SW480 (cell line): ENCODE results near the gene SLC12A1.
"Not testable (repeated sequence)": the region's sequence is repeated elsewhere in the genome, so short reads cannot be mapped to it uniquely, and the experiment has no call there.

Experiments
- DNase-seq: peaks from one replicate; pipeline ENCODE4 v3.0.0-alpha.2; 2016; ENCODE audit warnings: low spot score

SLC12A1 gene

GRCh38 chr15:48309740-48310139 lies 103.6 kb downstream of the SLC12A1 start:
- DNase-seq = no peak

- DNase-seq = no peak
These were observed 107.1 kb downstream of the SLC12A1 start for GRCh38 chr15:48313216-48313615.

GRCh38 chr15:48315041-48315440 lies 108.9 kb downstream of the SLC12A1 start:
- DNase-seq = no peak

- no peak for DNase-seq
These were observed 111.1 kb downstream of the SLC12A1 start for GRCh38 chr15:48317221-48317620.

GRCh38 chr15:48318131-48318530 lies 112.0 kb downstream of the SLC12A1 start:
- no peak for DNase-seq

- DNase-seq = no peak
These were observed 117.2 kb downstream of the SLC12A1 start for GRCh38 chr15:48323294-48323693.

- DNase-seq = no peak
These were observed 118.8 kb downstream of the SLC12A1 start for GRCh38 chr15:48324949-48325348.

GRCh38 chr15:48325400-48325799 lies 119.3 kb downstream of the SLC12A1 start:
- DNase-seq = no peak

- DNase-seq = not testable (repeated sequence)
These were observed 120.1 kb downstream of the SLC12A1 start for GRCh38 chr15:48326180-48326579.

- peak; percentile 25 for DNase-seq
These were observed 124.1 kb downstream of the SLC12A1 start for GRCh38 chr15:48330105-48330785.

GRCh38 chr15:48330855-48331795 lies 125.0 kb downstream of the SLC12A1 start, which contains the start of gene DUT:
TSS of gene DUT (plus strand) at chr15:48331429. CDS start at chr15:48331516, 87 bp downstream.
- DNase-seq = peak; percentile 67

GRCh38 chr15:48331796-48332641 lies 125.9 kb downstream of the SLC12A1 start:
- peak; percentile 54 for DNase-seq

GRCh38 chr15:48332642-48333034 lies 126.5 kb downstream of the SLC12A1 start:
- no peak for DNase-seq

- no peak for DNase-seq
These were observed 127.4 kb downstream of the SLC12A1 start for GRCh38 chr15:48333540-48333939.

- DNase-seq = no peak
These were observed 128.2 kb downstream of the SLC12A1 start for GRCh38 chr15:48334260-48334659.

GRCh38 chr15:48336940-48337339 lies 130.8 kb downstream of the SLC12A1 start:
- no peak for DNase-seq

GRCh38 chr15:48337607-48338006 lies 131.5 kb downstream of the SLC12A1 start:
- no peak for DNase-seq

GRCh38 chr15:48340111-48340510 lies 134.0 kb downstream of the SLC12A1 start:
- DNase-seq = no peak

GRCh38 chr15:48343865-48344264 lies 137.8 kb downstream of the SLC12A1 start:
- DNase-seq = no peak

- DNase-seq = no peak
These were observed 139.4 kb downstream of the SLC12A1 start for GRCh38 chr15:48345516-48345915.

- DNase-seq = peak; percentile 63
These were observed 146.5 kb downstream of the SLC12A1 start for GRCh38 chr15:48352474-48353072.
